ENCODE results near the gene SLC30A2. TPM values are rescaled to one million over a fixed set of nuclear protein-coding genes. Genes with fewer than 3 reads are reported as not detected.
A peak's percentile ranks its signal among the peaks of the same experiment; 100 is the strongest.

The SLC30A2 gene
- total RNA-seq, 4 donors from 2014 or later = 0.14 TPM; not detected in 3

DNA sequence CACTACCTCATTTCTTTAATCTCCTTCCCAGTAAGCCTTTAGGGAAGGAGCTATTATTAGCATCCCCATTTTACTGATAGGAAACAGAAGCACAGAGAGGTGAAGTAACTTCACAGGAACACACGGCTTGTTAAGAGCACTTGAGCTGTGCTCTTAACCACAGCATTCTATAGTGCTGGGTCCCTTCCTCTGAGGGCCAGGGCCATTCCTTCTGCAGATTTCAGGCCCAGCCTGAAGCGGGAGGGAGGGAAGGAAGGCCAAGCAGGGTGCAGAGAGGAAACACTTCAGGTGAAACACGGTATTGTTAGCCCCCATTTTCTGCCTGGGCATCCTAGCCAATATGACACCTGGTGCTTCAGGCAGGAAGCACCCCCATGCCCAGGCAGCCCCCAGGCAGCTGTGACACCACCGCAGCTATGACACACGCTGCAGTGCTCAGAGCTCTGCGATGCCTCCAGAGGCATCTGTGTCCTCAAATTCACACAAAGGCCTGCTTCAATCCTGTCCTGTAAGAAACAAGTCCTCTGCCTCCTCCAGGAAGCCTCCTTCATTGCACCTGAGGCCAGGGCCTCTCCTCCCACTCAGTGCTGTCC is 28.9 kb downstream of the SLC30A2 start:
- in situ Hi-C loops (cut with MboI; ENCODE audit: low pct_ligation_motif_present in 1 of 4, low pct_unique_long_range_greater_than_20kb in 1 of 4, low sequenced_read_pairs in 3 of 4) (no loop called here), intact Hi-C loops (cut with DNase I; ENCODE audit: low total_unique reads) (no loop called here)
- Histone ChIP-seq H3K9me3 (no peaks in the 10 kb centered on the region), H3K36me3 (no peaks in the 10 kb centered on the region), H3K27me3 (no peaks in the 10 kb centered on the region), H3K4me1 (peaks cover 0 to 5% (median 2%) of the 10 kb centered on the region in 4 donors), H3K4me3 (no peak overlapping the region), H3K27ac (no peak overlapping the region)
- TF ChIP-seq POLR2A (IDR thresholded peaks at IDR 0.05) (no peak), EP300 (IDR thresholded peaks at IDR 0.05; ENCODE audit: low read depth) (no peak), POLR2AphosphoS5 (IDR thresholded peaks at IDR 0.05) (no peak)
- TF ChIP-seq, protein P1, sequence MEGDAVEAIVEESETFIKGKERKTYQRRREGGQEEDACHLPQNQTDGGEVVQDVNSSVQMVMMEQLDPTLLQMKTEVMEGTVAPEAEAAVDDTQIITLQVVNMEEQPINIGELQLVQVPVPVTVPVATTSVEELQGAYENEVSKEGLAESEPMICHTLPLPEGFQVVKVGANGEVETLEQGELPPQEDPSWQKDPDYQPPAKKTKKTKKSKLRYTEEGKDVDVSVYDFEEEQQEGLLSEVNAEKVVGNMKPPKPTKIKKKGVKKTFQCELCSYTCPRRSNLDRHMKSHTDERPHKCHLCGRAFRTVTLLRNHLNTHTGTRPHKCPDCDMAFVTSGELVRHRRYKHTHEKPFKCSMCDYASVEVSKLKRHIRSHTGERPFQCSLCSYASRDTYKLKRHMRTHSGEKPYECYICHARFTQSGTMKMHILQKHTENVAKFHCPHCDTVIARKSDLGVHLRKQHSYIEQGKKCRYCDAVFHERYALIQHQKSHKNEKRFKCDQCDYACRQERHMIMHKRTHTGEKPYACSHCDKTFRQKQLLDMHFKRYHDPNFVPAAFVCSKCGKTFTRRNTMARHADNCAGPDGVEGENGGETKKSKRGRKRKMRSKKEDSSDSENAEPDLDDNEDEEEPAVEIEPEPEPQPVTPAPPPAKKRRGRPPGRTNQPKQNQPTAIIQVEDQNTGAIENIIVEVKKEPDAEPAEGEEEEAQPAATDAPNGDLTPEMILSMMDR (IDR thresholded peaks at IDR 0.05) = no peak
- no peak for DNase-seq
- WGBS, 2 donors (ENCODE audit: low coverage in 1 of 2) = 76% methylated on average over 6 of the region's 6 CpGs; no CpG with 5 or more reads in 1 of the 2 donors

DNA sequence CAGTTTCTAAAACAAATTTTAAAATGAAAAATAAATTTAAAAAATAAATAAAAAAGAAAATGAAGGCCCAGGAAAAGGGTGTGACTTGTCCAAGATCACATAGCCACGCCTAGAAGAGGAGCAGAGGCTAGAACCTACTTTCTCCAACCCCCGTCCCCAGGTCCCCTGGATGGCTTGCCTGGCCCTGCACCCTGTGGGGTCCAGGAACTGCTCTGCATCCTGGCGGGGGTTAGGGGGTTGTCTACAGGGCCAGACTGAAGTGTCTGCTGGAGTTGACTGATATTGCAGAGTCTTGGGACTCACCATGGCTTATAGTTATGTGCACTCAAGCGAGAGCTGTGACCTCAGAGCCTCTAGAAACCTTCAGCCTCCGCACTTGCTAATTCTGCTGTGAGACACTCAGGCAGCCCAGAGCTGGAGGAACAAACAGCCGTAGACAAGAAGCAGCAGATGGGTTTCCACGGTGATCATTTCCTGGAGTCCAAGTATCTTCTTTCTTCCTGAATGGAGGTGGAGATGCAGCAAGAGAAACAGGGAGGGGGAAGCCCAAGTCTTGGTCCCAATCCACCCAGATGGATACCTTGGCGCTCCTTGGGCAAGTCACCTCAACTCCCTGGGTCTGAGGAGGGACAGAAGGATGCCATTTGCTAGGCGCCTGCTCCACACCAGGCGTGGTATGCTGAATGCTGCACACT is 29.5 kb downstream of the SLC30A2 start:
- Histone ChIP-seq H3K4me3 (no peak overlapping the region), H3K4me1 (no peaks in the 10 kb centered on the region), H3K9me3 (no peaks in the 10 kb centered on the region), H3K27ac (no peak overlapping the region), H3K27me3 (no peaks in the 10 kb centered on the region), H3K36me3 (no peaks in the 10 kb centered on the region)
- intact Hi-C loops (cut with DNase I; ENCODE audit: low total_unique reads) (no loop called here), in situ Hi-C loops (cut with MboI; ENCODE audit: low pct_ligation_motif_present in 1 of 4, low pct_unique_long_range_greater_than_20kb in 1 of 4, low sequenced_read_pairs in 3 of 4) (no loop called here)
- WGBS, 2 donors (ENCODE audit: low coverage in 1 of 2) = 68 to 100% methylated on average over 2 to 10 of the region's 10 CpGs
- no peak for TF ChIP-seq POLR2AphosphoS5 (IDR thresholded peaks at IDR 0.05)
- no peak for TF ChIP-seq EP300 (IDR thresholded peaks at IDR 0.05; ENCODE audit: low read depth)
- TF ChIP-seq, protein P1 (IDR thresholded peaks at IDR 0.05) = no peak
- DNase-seq = no peak

DNA sequence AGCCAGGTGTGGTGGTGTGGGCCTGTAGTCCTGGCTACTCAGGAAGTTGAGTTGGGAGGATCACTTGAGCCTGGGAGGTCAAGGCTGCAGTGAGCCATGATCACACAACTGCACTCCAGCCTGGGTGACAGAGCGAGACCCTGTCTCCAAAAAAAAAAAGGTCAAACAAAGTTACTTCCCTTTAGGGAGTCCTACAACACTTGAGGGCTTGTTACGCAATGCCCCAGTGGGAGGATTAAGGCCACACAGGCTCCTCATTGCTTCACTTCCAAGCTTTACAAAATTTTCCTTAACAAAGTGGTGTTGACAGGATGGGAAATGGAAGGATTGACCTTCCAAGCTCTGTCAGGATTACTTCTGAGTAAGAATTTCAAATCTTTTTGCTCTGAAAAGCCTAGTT is 30.6 kb downstream of the SLC30A2 start:
- peak; percentile 44 for DNase-seq
- Histone ChIP-seq H3K27ac (no peak overlapping the region), H3K4me3 (no peak overlapping the region), H3K9me3 (no peaks in the 10 kb centered on the region), H3K4me1 (no peaks in the 10 kb centered on the region), H3K36me3 (no peaks in the 10 kb centered on the region), H3K27me3 (no peaks in the 10 kb centered on the region)
- 81 to 100% methylated on average over 1 to 2 of the region's 2 CpGs for WGBS, 2 donors (ENCODE audit: low coverage in 1 of 2)
- in situ Hi-C loops (cut with MboI; ENCODE audit: low pct_ligation_motif_present in 1 of 4, low pct_unique_long_range_greater_than_20kb in 1 of 4, low sequenced_read_pairs in 3 of 4) (no loop called here), intact Hi-C loops (cut with DNase I; ENCODE audit: low total_unique reads) (no loop called here)
- TF ChIP-seq POLR2A (IDR thresholded peaks at IDR 0.05) (no peak), EP300 (IDR thresholded peaks at IDR 0.05; ENCODE audit: low read depth) (no peak), POLR2AphosphoS5 (IDR thresholded peaks at IDR 0.05) (no peak)
- TF ChIP-seq, protein P1 (IDR thresholded peaks at IDR 0.05) = no peak

DNA sequence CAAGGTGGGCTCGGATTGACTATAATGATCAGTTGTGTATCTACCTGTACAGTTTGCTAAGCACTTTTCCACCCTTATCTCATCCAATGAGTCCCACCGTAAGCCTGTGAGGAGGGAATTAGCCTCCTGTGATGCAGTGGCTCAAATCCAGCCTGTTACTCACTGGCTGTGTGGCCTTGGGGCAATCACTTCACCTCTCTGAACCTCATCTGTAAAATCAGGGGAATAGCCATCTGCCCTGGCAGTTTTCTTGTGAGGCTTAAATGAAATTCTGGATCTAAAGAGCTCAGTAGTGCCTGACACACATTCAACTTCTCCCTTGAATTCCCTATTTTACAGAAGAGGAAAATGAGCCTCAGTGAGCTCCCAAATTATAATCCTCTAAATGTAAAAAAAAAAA is 31.7 kb downstream of the SLC30A2 start:
- TF ChIP-seq POLR2A (IDR thresholded peaks at IDR 0.05) = no peak
- TF ChIP-seq EP300 (IDR thresholded peaks at IDR 0.05; ENCODE audit: low read depth) = no peak
- TF ChIP-seq POLR2AphosphoS5 (IDR thresholded peaks at IDR 0.05) = no peak
- TF ChIP-seq, protein P1 (IDR thresholded peaks at IDR 0.05) = no peak
- no peak overlapping the region for H3K4me3 ChIP-seq
- no peaks in the 10 kb centered on the region for H3K27me3 ChIP-seq
- no peaks in the 10 kb centered on the region for H3K9me3 ChIP-seq
- WGBS, 2 donors (ENCODE audit: low coverage in 1 of 2) = 92% methylated on average over 2 of the region's 2 CpGs; no CpG with 5 or more reads in 1 of the 2 donors
- intact Hi-C loops (cut with DNase I; ENCODE audit: low total_unique reads) = no loop called here
- H3K36me3 ChIP-seq = no peaks in the 10 kb centered on the region
- in situ Hi-C loops (cut with MboI; ENCODE audit: low pct_ligation_motif_present in 1 of 4, low pct_unique_long_range_greater_than_20kb in 1 of 4, low sequenced_read_pairs in 3 of 4) = no loop called here
- no peak for DNase-seq
- H3K27ac ChIP-seq = no peak overlapping the region
- H3K4me1 ChIP-seq = no peaks in the 10 kb centered on the region

All from transverse colon (tissue), 4 donors.